H1 (cell line): Measurements from ENCODE around the gene MIER2. TPM values are rescaled to one million over a fixed set of nuclear protein-coding genes. Genes with fewer than 3 reads are reported as not detected.
A peak's percentile ranks its signal among the peaks of the same experiment; 100 is the strongest.

Experiments used
- ASH2L ChIP-seq: fragments of 200-600, 300-600 bp; sonication (generic); IDR thresholded peaks from one replicate; pipeline ENCODE4 v1.7.1; 2017; ENCODE audit warnings: low read length
- CBX8 ChIP-seq: fragments of 300-800, 300-1000 bp; sonication (generic); IDR thresholded peaks from 2 replicates; pipeline ENCODE4 v1.7.1; 2016; ENCODE audit warnings: low read depth, low read length, borderline replicate concordance
- CTBP2 ChIP-seq: IDR thresholded peaks from 2 replicates; pipeline ENCODE4 v1.7.0; 2011; ENCODE audit warnings: borderline replicate concordance, mild to moderate bottlenecking, moderate library complexity, mixed read lengths, low read length; ENCODE audit not compliant: insufficient read depth, insufficient read length
- EP300 ChIP-seq, 2 experiments: IDR thresholded peaks; 1 replicate in 1 of 2; 2 replicates in 1 of 2; pipeline ENCODE4 v1.6.1; 2011 to 2012; ENCODE audit warnings: low read depth in 2 of 2, low read length in 2 of 2, mild to moderate bottlenecking in 2 of 2, borderline replicate concordance in 1 of 2, inconsistent platforms in 1 of 2, moderate library complexity in 1 of 2
- HDAC2 ChIP-seq, 2 experiments: fragments of 300-600 bp in 1 of 2; sonication (generic) in 1 of 2; IDR thresholded peaks; 2 replicates each; pipeline ENCODE4 v1.6.1; 2011 to 2012; ENCODE audit warnings: low read depth in 2 of 2, low read length in 2 of 2, mild to moderate bottlenecking in 2 of 2, moderate library complexity in 2 of 2, borderline replicate concordance in 1 of 2, inconsistent platforms in 1 of 2
- HDAC6 ChIP-seq: IDR thresholded peaks from one replicate; pipeline ENCODE4 v1.7.1; 2012; ENCODE audit warnings: low read depth, mild to moderate bottlenecking, inconsistent platforms, low read length, moderate library complexity
- KDM1A ChIP-seq: fragments of 200-600, 300-600 bp; sonication (generic); IDR thresholded peaks from 2 replicates; pipeline ENCODE4 v1.7.1; 2016; ENCODE audit warnings: mild to moderate bottlenecking, low read length, borderline replicate concordance
- MAFK ChIP-seq: IDR thresholded peaks from 2 replicates; pipeline ENCODE4 v1.6.1; 2012; ENCODE audit warnings: low read depth, mild to moderate bottlenecking, improper control_type of control experiment, low read length
- NRF1 ChIP-seq: IDR thresholded peaks from 2 replicates; pipeline ENCODE4 v1.6.1; 2011; ENCODE audit warnings: mild to moderate bottlenecking, low read depth, low read length, improper control_type of control experiment
- PHF8 ChIP-seq: fragments of 200-600 bp; sonication (generic); conservative IDR thresholded peaks from 2 replicates; pipeline ENCODE4 v1.7.1; 2012; ENCODE audit warnings: low read depth, mild to moderate bottlenecking, inconsistent platforms, low read length, moderate library complexity
- POLR2A ChIP-seq, 2 experiments: IDR thresholded peaks; 1 replicate in 1 of 2; 2 replicates in 1 of 2; pipeline ENCODE4 v1.6.1; 2011; ENCODE audit warnings: low read depth in 2 of 2, low read length in 2 of 2, mild to moderate bottlenecking in 2 of 2; ENCODE audit errors: control extremely low read depth in 1 of 2
- POLR2AphosphoS5 ChIP-seq: IDR thresholded peaks from 2 replicates; pipeline ENCODE4 v1.6.1; 2011; ENCODE audit warnings: low read depth, low read length
- RXRA ChIP-seq: IDR thresholded peaks from 2 replicates; pipeline ENCODE4 v1.6.1; 2011; ENCODE audit warnings: low read depth, mild to moderate bottlenecking, low read length, moderate library complexity; ENCODE audit not compliant: insufficient read depth
- SP1 ChIP-seq: IDR thresholded peaks from 2 replicates; pipeline ENCODE4 v1.6.1; 2011; ENCODE audit warnings: low read depth, low read length
- TAF7 ChIP-seq: optimal IDR thresholded peaks from 2 replicates; pipeline ENCODE3; 2011; ENCODE audit warnings: low read depth, mild to moderate bottlenecking, inconsistent platforms, low read length, moderate library complexity, borderline replicate concordance
- TCF12 ChIP-seq: IDR thresholded peaks from 2 replicates; pipeline ENCODE4 v1.6.1; 2011; ENCODE audit warnings: low read depth, mild to moderate bottlenecking, low read length
- YY1 ChIP-seq: IDR thresholded peaks from 2 replicates; pipeline ENCODE4 v1.6.1; 2011; ENCODE audit warnings: low read depth, mild to moderate bottlenecking, low read length
- polyA plus RNA-seq, 7 experiments: library from polyadenylated mRNA; depleted of rRNA in 3 of 7; stranded (reverse) in 5 of 7; unstranded in 2 of 7; fragments of >200 nt in 5 of 7; fragments of 200-250 nt in 2 of 7; gene quantifications; 1 replicate in 5 of 7; 2 replicates in 1 of 7; 4 replicates in 1 of 7; pipeline versions ENCODE4 v1.2.1 to v1.2.3, GENCODE V29; 2011 to 2013; ENCODE audit warnings: missing spikeins in 2 of 7, mixed read lengths in 2 of 7
- total RNA-seq: library from RNA; stranded (reverse); fragmentation: NEBNext Ultra II Directional; extraction: Animal tissue kit (Norgen Biotek cat#: 25700); gene quantifications from 2 replicates; pipeline ENCODE4 v1.2.1, GENCODE V29; 2021
- TF ChIP-seq, protein P1 (sequence below): IDR thresholded peaks from 2 replicates; pipeline ENCODE4 v1.6.1; 2012; ENCODE audit warnings: low read length, inconsistent platforms
- TF ChIP-seq, protein P2 (sequence below): IDR thresholded peaks from 2 replicates; pipeline ENCODE4 v1.6.1; 2012; ENCODE audit warnings: inconsistent platforms
- TF ChIP-seq, protein P3 (sequence below): IDR thresholded peaks from 2 replicates; pipeline ENCODE4 v1.6.1; 2012; ENCODE audit warnings: inconsistent platforms

MIER2 gene
- total and polyA plus RNA-seq, 2 of the 8 experiments (the other 6 are each of a cell fraction or from before 2014, with no cell fraction given) = 30.3 to 48.3 TPM

DNA sequence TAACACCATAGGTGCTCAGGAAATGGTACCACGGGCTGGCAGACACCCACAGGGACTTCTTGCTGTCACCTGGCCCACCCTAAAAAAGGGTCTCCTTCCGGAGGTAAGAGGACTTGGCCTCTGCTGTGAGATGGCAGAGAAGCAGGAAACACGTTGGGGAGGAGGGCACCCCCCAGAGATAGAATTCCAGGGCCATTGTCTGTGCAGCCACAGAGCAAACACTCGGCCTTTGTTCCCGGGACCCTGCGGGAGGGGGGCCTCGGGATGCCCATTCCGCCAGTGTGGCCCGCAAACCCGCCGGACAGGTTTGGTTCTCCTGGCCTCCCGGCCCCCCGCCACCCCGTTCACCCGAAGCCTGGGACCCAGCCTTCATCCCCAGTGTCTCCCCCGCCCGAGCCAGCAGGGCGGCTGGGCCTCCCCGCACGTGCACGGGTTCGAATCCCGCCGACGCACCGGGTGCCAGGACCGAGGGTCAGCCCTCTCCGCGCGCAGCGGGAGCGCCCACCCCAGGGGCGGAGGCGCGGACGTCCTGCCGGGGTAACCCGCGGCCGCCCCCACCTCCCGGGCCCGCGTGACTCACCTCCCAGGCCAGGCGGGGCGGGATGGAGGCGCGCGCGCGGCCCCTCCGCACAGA is 54.1 kb downstream of the MIER2 start (continued):
- TF ChIP-seq CBX8 (no peak), HDAC2 (IDR thresholded peaks at IDR 0.05; ENCODE audit: borderline replicate concordance in 1 of 2, low read depth in 2 of 2, low read length in 2 of 2) (peak; percentile 3 to 37; a peak in 1 of 4 replicates), MAFK (no peak), CTBP2 (peak; percentile 76), ASH2L (peak; percentile 95), YY1 (peak; percentile 54), RXRA (no peak), POLR2A (IDR thresholded peaks at IDR 0.05; ENCODE audit: control extremely low read depth in 1 of 2, low read depth in 2 of 2, low read length in 2 of 2) (peak; percentile 52 to 63; a peak in 2 of 3 replicates), PHF8 (peak; percentile 59; the same call in 1 of the 2 replicates), POLR2AphosphoS5 (peak; percentile 21), TCF12 (no peak; the same call in 1 of the 2 replicates), SP1 (peak; percentile 83; the same call in 1 of the 2 replicates), KDM1A (peak; percentile 46), TAF7 (peak; percentile 65), HDAC6 (no peak), EP300 (IDR thresholded peaks at IDR 0.05; ENCODE audit: borderline replicate concordance in 1 of 2, low read depth in 2 of 2, low read length in 2 of 2) (peak in 1 of 2 experiments; percentile 72; a peak in 1 of 3 replicates), NRF1 (no peak)
- TF ChIP-seq, protein P1, sequence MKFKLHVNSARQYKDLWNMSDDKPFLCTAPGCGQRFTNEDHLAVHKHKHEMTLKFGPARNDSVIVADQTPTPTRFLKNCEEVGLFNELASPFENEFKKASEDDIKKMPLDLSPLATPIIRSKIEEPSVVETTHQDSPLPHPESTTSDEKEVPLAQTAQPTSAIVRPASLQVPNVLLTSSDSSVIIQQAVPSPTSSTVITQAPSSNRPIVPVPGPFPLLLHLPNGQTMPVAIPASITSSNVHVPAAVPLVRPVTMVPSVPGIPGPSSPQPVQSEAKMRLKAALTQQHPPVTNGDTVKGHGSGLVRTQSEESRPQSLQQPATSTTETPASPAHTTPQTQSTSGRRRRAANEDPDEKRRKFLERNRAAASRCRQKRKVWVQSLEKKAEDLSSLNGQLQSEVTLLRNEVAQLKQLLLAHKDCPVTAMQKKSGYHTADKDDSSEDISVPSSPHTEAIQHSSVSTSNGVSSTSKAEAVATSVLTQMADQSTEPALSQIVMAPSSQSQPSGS = no peak
- TF ChIP-seq, protein P2, sequence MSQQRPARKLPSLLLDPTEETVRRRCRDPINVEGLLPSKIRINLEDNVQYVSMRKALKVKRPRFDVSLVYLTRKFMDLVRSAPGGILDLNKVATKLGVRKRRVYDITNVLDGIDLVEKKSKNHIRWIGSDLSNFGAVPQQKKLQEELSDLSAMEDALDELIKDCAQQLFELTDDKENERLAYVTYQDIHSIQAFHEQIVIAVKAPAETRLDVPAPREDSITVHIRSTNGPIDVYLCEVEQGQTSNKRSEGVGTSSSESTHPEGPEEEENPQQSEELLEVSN = peak; percentile 6; the same call in 1 of the 2 replicates
- TF ChIP-seq, protein P3, sequence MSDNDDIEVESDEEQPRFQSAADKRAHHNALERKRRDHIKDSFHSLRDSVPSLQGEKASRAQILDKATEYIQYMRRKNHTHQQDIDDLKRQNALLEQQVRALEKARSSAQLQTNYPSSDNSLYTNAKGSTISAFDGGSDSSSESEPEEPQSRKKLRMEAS = peak; percentile 70
